Uterus (tissue), 2 donors: ENCODE results near the gene DNAAF6.

Experiments used
- POLR2A ChIP-seq, 2 donors: fragments of 450-650 bp; IDR thresholded peaks; one replicate each; pipeline ENCODE4 v1.6.1; 2016; ENCODE audit warnings: antibody characterized with exemption in 2 of 2, mild to moderate bottlenecking in 1 of 2, moderate library complexity in 1 of 2
- TF ChIP-seq, protein P1 (sequence below), 4 experiments: fragments of 200-600 bp in 2 of 4; fragments of 450-650 bp in 2 of 4; sonication (generic) in 2 of 4; IDR thresholded peaks; one replicate each; pipeline ENCODE4 v1.5.1; 2016 to 2019; ENCODE audit warnings: antibody characterized with exemption in 4 of 4, mild to moderate bottlenecking in 2 of 4, moderate library complexity in 1 of 4

DNA sequence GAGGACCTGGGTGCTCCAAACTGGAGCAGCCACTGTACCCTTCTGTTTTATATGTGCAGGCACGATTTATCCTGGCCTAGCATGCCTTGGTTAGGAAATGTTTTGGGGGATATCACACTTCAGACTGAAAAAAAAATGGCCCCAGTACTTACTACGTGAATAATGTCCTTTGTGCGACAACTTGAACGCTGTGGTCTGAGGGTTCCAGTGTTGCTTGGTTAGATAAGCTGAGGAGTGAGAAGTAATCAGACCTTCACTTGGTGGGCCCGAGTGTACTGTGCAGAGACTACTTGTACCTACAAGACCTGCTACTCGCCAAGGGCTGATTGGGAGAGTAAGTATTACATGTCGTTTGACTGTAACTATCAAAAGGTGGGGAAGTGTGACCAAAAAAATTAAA is 678 bp downstream of the DNAAF6 start:
- TF ChIP-seq, protein P1, sequence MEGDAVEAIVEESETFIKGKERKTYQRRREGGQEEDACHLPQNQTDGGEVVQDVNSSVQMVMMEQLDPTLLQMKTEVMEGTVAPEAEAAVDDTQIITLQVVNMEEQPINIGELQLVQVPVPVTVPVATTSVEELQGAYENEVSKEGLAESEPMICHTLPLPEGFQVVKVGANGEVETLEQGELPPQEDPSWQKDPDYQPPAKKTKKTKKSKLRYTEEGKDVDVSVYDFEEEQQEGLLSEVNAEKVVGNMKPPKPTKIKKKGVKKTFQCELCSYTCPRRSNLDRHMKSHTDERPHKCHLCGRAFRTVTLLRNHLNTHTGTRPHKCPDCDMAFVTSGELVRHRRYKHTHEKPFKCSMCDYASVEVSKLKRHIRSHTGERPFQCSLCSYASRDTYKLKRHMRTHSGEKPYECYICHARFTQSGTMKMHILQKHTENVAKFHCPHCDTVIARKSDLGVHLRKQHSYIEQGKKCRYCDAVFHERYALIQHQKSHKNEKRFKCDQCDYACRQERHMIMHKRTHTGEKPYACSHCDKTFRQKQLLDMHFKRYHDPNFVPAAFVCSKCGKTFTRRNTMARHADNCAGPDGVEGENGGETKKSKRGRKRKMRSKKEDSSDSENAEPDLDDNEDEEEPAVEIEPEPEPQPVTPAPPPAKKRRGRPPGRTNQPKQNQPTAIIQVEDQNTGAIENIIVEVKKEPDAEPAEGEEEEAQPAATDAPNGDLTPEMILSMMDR (IDR thresholded peaks at IDR 0.05) = no peak
- TF ChIP-seq POLR2A (IDR thresholded peaks at IDR 0.05) = no peak
